GM23248 (cell line): ENCODE data around the gene FAM118B. TPM values are rescaled to one million over a fixed set of nuclear protein-coding genes. Genes with fewer than 3 reads are reported as not detected.

ENCODE experiments used
- DNase-seq: peaks from one replicate; pipeline ENCODE4 v3.0.0-alpha.2; 2015
- H2AFZ ChIP-seq: fragments of 200-600 bp; sonication (generic); 2 replicates; pipeline ENCODE4 v1.6.1; 2016; ENCODE audit warnings: antibody characterized with exemption
- H3F3A ChIP-seq: fragments of 200-600 bp; sonication (generic); 2 replicates; pipeline ENCODE4 v1.6.1; 2016; ENCODE audit warnings: mild to moderate bottlenecking, antibody characterized with exemption, mixed run types; ENCODE audit not compliant: insufficient read depth
- H3K27ac ChIP-seq: fragments of 200-600 bp; sonication (generic); 2 replicates; pipeline ENCODE4 v1.5.1; 2016; ENCODE audit warnings: mild to moderate bottlenecking
- H3K27me3 ChIP-seq: fragments of 200-600 bp; sonication (generic); replicated peaks from 2 replicates; pipeline ENCODE4 v1.6.1; 2016; ENCODE audit warnings: mild to moderate bottlenecking; ENCODE audit not compliant: insufficient read depth
- H3K36me3 ChIP-seq: fragments of 200-600 bp; sonication (generic); 2 replicates; pipeline ENCODE4 v1.6.1; 2016; ENCODE audit warnings: low read depth, mild to moderate bottlenecking
- H3K4me1 ChIP-seq: fragments of 200-600 bp; sonication (generic); 2 replicates; pipeline ENCODE4 v1.6.1; 2016; ENCODE audit warnings: mild to moderate bottlenecking; ENCODE audit not compliant: insufficient read depth
- H3K4me2 ChIP-seq: fragments of 200-600 bp; sonication (generic); one replicate; pipeline ENCODE4 v1.6.1; 2016; ENCODE audit warnings: mild to moderate bottlenecking; ENCODE audit not compliant: unreplicated experiment
- H3K4me3 ChIP-seq: fragments of 200-600 bp; sonication (generic); 2 replicates; pipeline ENCODE4 v1.5.1; 2016; ENCODE audit warnings: mild to moderate bottlenecking
- H3K79me2 ChIP-seq: fragments of 200-600 bp; sonication (generic); 2 replicates; pipeline ENCODE4 v1.6.1; 2016; ENCODE audit warnings: mild to moderate bottlenecking; ENCODE audit not compliant: insufficient read depth
- H3K9ac ChIP-seq: fragments of 200-600 bp; sonication (generic); 2 replicates; pipeline ENCODE4 v1.6.1; 2016; ENCODE audit warnings: mild to moderate bottlenecking
- H3K9me2 ChIP-seq: fragments of 200-600 bp; sonication (generic); 2 replicates; pipeline ENCODE4 v1.6.1; 2016; ENCODE audit warnings: mixed run types, mild to moderate bottlenecking, moderate library complexity; ENCODE audit not compliant: insufficient read depth
- H3K9me3 ChIP-seq: fragments of 200-600 bp; sonication (generic); one replicate; pipeline ENCODE4 v1.6.1; 2017; ENCODE audit warnings: low read depth
- H4K20me1 ChIP-seq: fragments of 200-600 bp; sonication (generic); 2 replicates; pipeline ENCODE4 v1.6.0; 2016; ENCODE audit not compliant: insufficient read depth
- EZH2 ChIP-seq: fragments of 200-600 bp; sonication (generic); IDR thresholded peaks from 2 replicates; pipeline ENCODE4 v1.6.1; 2018; ENCODE audit warnings: antibody characterized with exemption, mild to moderate bottlenecking; ENCODE audit not compliant: insufficient read depth, poor library complexity, severe bottlenecking
- EZH2phosphoT487 ChIP-seq: fragments of 200-600 bp; sonication (generic); IDR thresholded peaks from 2 replicates; pipeline ENCODE4 v1.6.1; 2018; ENCODE audit warnings: antibody characterized with exemption, moderate library complexity, mild to moderate bottlenecking, low read depth; ENCODE audit not compliant: insufficient read depth
- WGBS, 2 experiments: methylation state at CpG; one replicate each; pipeline ENCODE4 v1.1.6; 2015 to 2017; ENCODE audit warnings: low lambda C conversion rate in 2 of 2, low coverage in 1 of 2; ENCODE audit errors: missing lambda C conversion rate in 2 of 2; 5-methylcytosine and 5-hydroxymethylcytosine counted together
- in situ Hi-C: fragments of 300-500 bp; cut with MboI; formaldehyde crosslinking; loops from 2 replicates; pipeline ENCODE4 v1.15.0; 2020
- polyA plus RNA-seq: library from polyadenylated mRNA; unstranded; fragments of >200 nt; fragmentation: Nextera tagmentation; extraction: Ambion mirVana; gene quantifications from 2 replicates; pipeline ENCODE4 v1.2.1, GENCODE V29; 2016
- total RNA-seq: library from RNA; depleted of rRNA; stranded (reverse); fragments of >200 nt; shearing (Covaris generic); gene quantifications from 2 replicates; pipeline ENCODE4 v1.2.3, GENCODE V29; 2014; rRNA removed

The FAM118B gene
- total RNA-seq (23.1 and 25.4 TPM in 2 replicates), polyA plus RNA-seq (29.5 and 30.5 TPM in 2 replicates)

GRCh38 chr11:126211236-126212088, at the start of gene FAM118B, which contains the start of gene RPUSD4:
TSS of gene FAM118B (plus strand) at chr11:126211782. CDS start at chr11:126235002, 23,220 bp downstream.
TSS of gene RPUSD4 (minus strand) at chr11:126211650. CDS start at chr11:126211638, 12 bp downstream.
- in situ Hi-C loops, result no loop called here
- Histone ChIP-seq H3K9me2 (no peaks in the 10 kb centered on the region), H3K4me3 (peak within 1 kb of the TSS; percentile 81), H3K36me3 (peaks cover 7% of the 10 kb centered on the region; the same call in 1 of the 2 replicates), H3K4me2 (peak within 1 kb of the TSS; percentile 93), H3K9ac (peak within 1 kb of the TSS; percentile 83), H3K9me3 (no peaks in the 10 kb centered on the region), H3K27ac (peak within 1 kb of the TSS; percentile 40), H4K20me1 (no peaks in the 10 kb centered on the region), H2AFZ (peak within 1 kb of the TSS; percentile 91), H3K79me2 (peaks cover 64% of the 10 kb centered on the region), H3F3A (no peaks in the 10 kb centered on the region), H3K27me3 (no peaks in the 10 kb centered on the region), H3K4me1 (peaks cover 10% of the 10 kb centered on the region)
- TF ChIP-seq EZH2, result no peak
- 1% methylated on average over 55 to 62 of the region's 62 CpGs for WGBS, 2 experiments
- peak; percentile 100 for DNase-seq

GRCh38 chr11:126162306-126163030, 49.1 kb upstream of the FAM118B start:
- Histone ChIP-seq H3K4me2 (peak overlapping the region; percentile 66), H3K27me3 (no peaks in the 10 kb centered on the region), H4K20me1 (no peaks in the 10 kb centered on the region), H3K4me1 (peaks cover 15% of the 10 kb centered on the region), H3K79me2 (no peaks in the 10 kb centered on the region), H3F3A (no peaks in the 10 kb centered on the region), H2AFZ (0 out of 2 replicates have a peak overlapping the region, but pooled peaks have one; percentile 44), H3K27ac (peak overlapping the region; percentile 56), H3K9me2 (no peaks in the 10 kb centered on the region), H3K4me3 (no peak overlapping the region), H3K9ac (peak overlapping the region; percentile 69), H3K9me3 (no peaks in the 10 kb centered on the region), H3K36me3 (no peaks in the 10 kb centered on the region)
- peak; percentile 29 for DNase-seq
- in situ Hi-C loops, result no loop called here
- TF ChIP-seq EZH2phosphoT487, result no peak
- no peak for TF ChIP-seq EZH2
- 61 to 68% methylated on average over 14 of the region's 14 CpGs for WGBS, 2 experiments

GRCh38 chr11:126163074-126163700, 48.4 kb upstream of the FAM118B start:
- no peaks in the 10 kb centered on the region for H3K9me2 ChIP-seq
- no peaks in the 10 kb centered on the region for H3F3A ChIP-seq
- peak overlapping the region; percentile 69 for H3K9ac ChIP-seq
- H2AFZ ChIP-seq, result peak overlapping the region; percentile 73
- H4K20me1 ChIP-seq, result no peaks in the 10 kb centered on the region
- peak; percentile 98 for DNase-seq
- H3K27ac ChIP-seq, result peak overlapping the region; percentile 56
- H3K27me3 ChIP-seq, result no peaks in the 10 kb centered on the region
- H3K4me3 ChIP-seq, result no peak overlapping the region
- in situ Hi-C loops, result no loop called here
- H3K4me2 ChIP-seq, result peak overlapping the region; percentile 74
- 7 to 8% methylated on average over 21 to 22 of the region's 22 CpGs for WGBS, 2 experiments
- no peaks in the 10 kb centered on the region for H3K79me2 ChIP-seq
- H3K9me3 ChIP-seq, result no peaks in the 10 kb centered on the region
- H3K4me1 ChIP-seq, result peaks cover 15% of the 10 kb centered on the region
- H3K36me3 ChIP-seq, result no peaks in the 10 kb centered on the region
- no peak for TF ChIP-seq EZH2phosphoT487
- no peak for TF ChIP-seq EZH2

DNA sequence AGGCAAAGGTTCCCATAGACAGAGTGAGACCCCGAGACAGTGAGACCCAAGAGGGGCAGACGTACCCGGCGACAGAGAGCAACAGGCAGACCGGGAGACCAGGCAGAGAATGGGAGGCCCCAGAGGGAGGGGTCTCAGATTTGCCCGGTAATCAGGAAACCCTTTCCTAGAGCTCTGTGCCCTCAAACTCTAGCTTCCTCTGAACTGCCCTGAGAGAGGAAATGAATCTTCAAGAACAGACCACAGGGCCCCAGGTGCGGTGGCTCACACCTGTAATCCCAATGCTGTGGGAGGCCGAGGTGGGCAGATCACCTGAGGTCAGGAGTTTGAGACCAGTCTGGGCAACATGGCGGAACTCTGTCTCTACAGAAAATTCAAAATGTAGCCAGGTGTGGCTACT, 47.8 kb upstream of the FAM118B start:
- Histone ChIP-seq H3F3A (peaks cover under 1% of the 10 kb centered on the region; the same call in 1 of the 2 replicates), H3K79me2 (no peaks in the 10 kb centered on the region), H3K27me3 (no peaks in the 10 kb centered on the region), H2AFZ (peak overlapping the region; percentile 73), H3K36me3 (no peaks in the 10 kb centered on the region), H3K27ac (no peak overlapping the region), H3K9me3 (no peaks in the 10 kb centered on the region), H3K4me2 (peak overlapping the region; percentile 74), H3K9ac (peak overlapping the region; percentile 64), H4K20me1 (no peaks in the 10 kb centered on the region), H3K4me3 (no peak overlapping the region), H3K9me2 (no peaks in the 10 kb centered on the region), H3K4me1 (peaks cover 15% of the 10 kb centered on the region)
- no peak for DNase-seq
- TF ChIP-seq EZH2 (no peak), EZH2phosphoT487 (no peak)
- 76 to 83% methylated on average over 9 of the region's 9 CpGs for WGBS, 2 experiments
- in situ Hi-C loops, result no loop called here
